ENCODE measurements around the gene TAAR9. TPM values are rescaled to one million over a fixed set of nuclear protein-coding genes. Genes with fewer than 3 reads are reported as not detected.
A peak's percentile ranks its signal among the peaks of the same experiment; 100 is the strongest.

TAAR9 gene
- total RNA-seq, 2 experiments from 2014 or later: not detected

- no peak within 1 kb of the TSS for H3K27ac ChIP-seq (ENCODE audit: low read depth in 1 of 2, low read length in 2 of 2)
- intact Hi-C loops (cut with DNase I, micrococcal nuclease): no loop called here
- no peaks in the 10 kb centered on the region for H3K4me1 ChIP-seq (ENCODE audit: insufficient read depth, low read length)
- no peaks in the 10 kb centered on the region for H3K36me3 ChIP-seq (ENCODE audit: insufficient read depth, low read length)
- H3K4me3 ChIP-seq (ENCODE audit: low read length): no peak within 1 kb of the TSS
- POLR2A ChIA-PET: no interaction called here
- no peaks in the 10 kb centered on the region for H3K4me1 Mint-ChIP-seq (ENCODE audit: low read depth)
- H3K27ac Mint-ChIP-seq: no peak within 1 kb of the TSS
- no peaks in the 10 kb centered on the region for H3K36me3 Mint-ChIP-seq (ENCODE audit: low read depth)
- H3K27me3 ChIP-seq (ENCODE audit: control insufficient read depth in 1 of 2, insufficient read depth in 2 of 2, low read length in 2 of 2): peaks cover 0 to 12% of the 10 kb centered on the region in 2 experiments
- TF ChIP-seq CTCF (IDR thresholded peaks at IDR 0.05): no peak
- no peaks in the 10 kb centered on the region for H3K9me3 ChIP-seq (ENCODE audit: control insufficient read depth in 1 of 2, insufficient read depth in 1 of 2, low read length in 2 of 2)
- DNase-seq (no peak), ATAC-seq (ENCODE audit: poor library complexity) (no peak)
- no peaks in the 10 kb centered on the region for H3K9me3 Mint-ChIP-seq
- no peak within 1 kb of the TSS for H3K4me3 Mint-ChIP-seq
- H3K27me3 Mint-ChIP-seq: peaks cover 34% of the 10 kb centered on the region
- CTCF ChIA-PET: no interaction called here
Measured at GRCh38 chr6:132570221-132570777, 32.2 kb downstream of the TAAR9 start, which contains the start of gene TAAR6. TSS of gene TAAR6 (plus strand) at chr6:132570322. CDS start at chr6:132570322, 0 bp downstream.

- CTCF ChIA-PET: no interaction called here
- H3K9me3 Mint-ChIP-seq: no peaks in the 10 kb centered on the region
- POLR2A ChIA-PET: interaction anchor here (0.6 kb wide), 1 partner anchor 354 kb away, joined by 4 read pairs; no protein-coding TSS in a partner anchor
Measured at GRCh38 chr6:132571774-132572173, 33.7 kb downstream of the TAAR9 start.

GRCh38 chr6:132584698-132585097, 46.6 kb downstream of the TAAR9 start:
- Mint-ChIP-seq H3K4me3 (no peak overlapping the region), H3K4me1 (ENCODE audit: low read depth) (no peaks in the 10 kb centered on the region), H3K36me3 (ENCODE audit: low read depth) (no peaks in the 10 kb centered on the region), H3K9me3 (no peaks in the 10 kb centered on the region), H3K27me3 (peaks cover 39% of the 10 kb centered on the region), H3K27ac (no peak overlapping the region)
- Histone ChIP-seq H3K4me1 (ENCODE audit: insufficient read depth, low read length) (no peaks in the 10 kb centered on the region), H3K27me3 (ENCODE audit: control insufficient read depth in 1 of 2, insufficient read depth in 2 of 2, low read length in 2 of 2) (peaks cover 0 to 4% of the 10 kb centered on the region in 2 experiments), H3K27ac (ENCODE audit: low read depth in 1 of 2, low read length in 2 of 2) (no peak overlapping the region), H3K9me3 (ENCODE audit: control insufficient read depth in 1 of 2, insufficient read depth in 1 of 2, low read length in 2 of 2) (no peaks in the 10 kb centered on the region), H3K36me3 (ENCODE audit: insufficient read depth, low read length) (no peaks in the 10 kb centered on the region), H3K4me3 (ENCODE audit: low read length) (no peak overlapping the region)
- ChIA-PET POLR2A (no interaction called here), CTCF (interaction anchor here (0.8 kb wide), 1 partner anchor 9 kb away, joined by 3 read pairs; no protein-coding TSS in a partner anchor)
- DNase-seq (no peak), ATAC-seq (ENCODE audit: poor library complexity) (no peak)
- intact Hi-C loops (cut with DNase I, micrococcal nuclease): no loop called here
- TF ChIP-seq CTCF (IDR thresholded peaks at IDR 0.05): no peak

More at GRCh38 chr6:132571774-132572173, 33.7 kb downstream of the TAAR9 start:
- H3K9me3 ChIP-seq (ENCODE audit: control insufficient read depth in 1 of 2, insufficient read depth in 1 of 2, low read length in 2 of 2): no peaks in the 10 kb centered on the region
- no peaks in the 10 kb centered on the region for H3K36me3 Mint-ChIP-seq (ENCODE audit: low read depth)
- H3K27me3 Mint-ChIP-seq: peaks cover 37% of the 10 kb centered on the region
- no peaks in the 10 kb centered on the region for H3K4me1 ChIP-seq (ENCODE audit: insufficient read depth, low read length)
- intact Hi-C loops (cut with DNase I, micrococcal nuclease): no loop called here
- no peak overlapping the region for H3K27ac Mint-ChIP-seq
- ATAC-seq (ENCODE audit: poor library complexity) (no peak), DNase-seq (peak in 2 of 14 experiments; percentile 1 to 10)
- no peak overlapping the region for H3K4me3 ChIP-seq (ENCODE audit: low read length)
- no peaks in the 10 kb centered on the region for H3K36me3 ChIP-seq (ENCODE audit: insufficient read depth, low read length)
- TF ChIP-seq CTCF (IDR thresholded peaks at IDR 0.05): no peak
- no peaks in the 10 kb centered on the region for H3K4me1 Mint-ChIP-seq (ENCODE audit: low read depth)
- H3K27me3 ChIP-seq (ENCODE audit: control insufficient read depth in 1 of 2, insufficient read depth in 2 of 2, low read length in 2 of 2): peaks cover 0 to 5% of the 10 kb centered on the region in 2 experiments
- H3K4me3 Mint-ChIP-seq: no peak overlapping the region
- no peak overlapping the region for H3K27ac ChIP-seq (ENCODE audit: low read depth in 1 of 2, low read length in 2 of 2)

Measured in CD4-positive, alpha-beta T cell (primary cell).